GM19035 (cell line): ENCODE results near the gene ZG16B.

Source experiments
- ATAC-seq: cut with Tn5 transposase; IDR thresholded peaks from one replicate; pipeline ENCODE4 v1.9.1; 2021; ENCODE audit not compliant: unreplicated experiment

Gene ZG16B

GRCh38 chr16:2822496-2822895 lies 7.6 kb upstream of the ZG16B start:
- ATAC-seq: no peak

GRCh38 chr16:2824626-2825025 lies 5.5 kb upstream of the ZG16B start:
- ATAC-seq: no peak

- no peak for ATAC-seq
Measured at GRCh38 chr16:2825049-2825742, 4.9 kb upstream of the ZG16B start.

GRCh38 chr16:2825906-2826305 lies 4.2 kb upstream of the ZG16B start:
- ATAC-seq: no peak

- ATAC-seq: no peak
Measured at GRCh38 chr16:2826591-2827373, 3.3 kb upstream of the ZG16B start.

- ATAC-seq: no peak
Measured at GRCh38 chr16:2827374-2827791, 2.7 kb upstream of the ZG16B start.

GRCh38 chr16:2827831-2828520 lies 2.1 kb upstream of the ZG16B start:
- ATAC-seq: no peak

GRCh38 chr16:2828521-2828840 lies 1.6 kb upstream of the ZG16B start:
- ATAC-seq: no peak

GRCh38 chr16:2828876-2829430 lies 1.1 kb upstream of the ZG16B start:
- no peak for ATAC-seq

- ATAC-seq: no peak
Measured at GRCh38 chr16:2830355-2830695, 222 bp downstream of the ZG16B start.

GRCh38 chr16:2831203-2831602 lies 1.1 kb downstream of the ZG16B start:
- ATAC-seq: no peak

- no peak for ATAC-seq
Measured at GRCh38 chr16:2833776-2834175, 3.7 kb downstream of the ZG16B start.

- ATAC-seq: no peak
Measured at GRCh38 chr16:2834968-2835367, 4.9 kb downstream of the ZG16B start.

GRCh38 chr16:2835638-2836493 lies 5.8 kb downstream of the ZG16B start:
- ATAC-seq: no peak

- ATAC-seq: no peak
Measured at GRCh38 chr16:2836646-2837508, 6.8 kb downstream of the ZG16B start.

GRCh38 chr16:2838928-2839327 lies 8.8 kb downstream of the ZG16B start:
- no peak for ATAC-seq

GRCh38 chr16:2839650-2840450 lies 9.7 kb downstream of the ZG16B start:
- ATAC-seq: no peak

GRCh38 chr16:2840914-2841313 lies 10.8 kb downstream of the ZG16B start:
- ATAC-seq: no peak
